ENCODE data around the gene PTOV1. TPM values are rescaled to one million over a fixed set of nuclear protein-coding genes. Genes with fewer than 3 reads are reported as not detected.

The PTOV1 gene
- total and polyA plus RNA-seq, 7 donors, result 52.2 to 105 (median 63.8) TPM

DNA sequence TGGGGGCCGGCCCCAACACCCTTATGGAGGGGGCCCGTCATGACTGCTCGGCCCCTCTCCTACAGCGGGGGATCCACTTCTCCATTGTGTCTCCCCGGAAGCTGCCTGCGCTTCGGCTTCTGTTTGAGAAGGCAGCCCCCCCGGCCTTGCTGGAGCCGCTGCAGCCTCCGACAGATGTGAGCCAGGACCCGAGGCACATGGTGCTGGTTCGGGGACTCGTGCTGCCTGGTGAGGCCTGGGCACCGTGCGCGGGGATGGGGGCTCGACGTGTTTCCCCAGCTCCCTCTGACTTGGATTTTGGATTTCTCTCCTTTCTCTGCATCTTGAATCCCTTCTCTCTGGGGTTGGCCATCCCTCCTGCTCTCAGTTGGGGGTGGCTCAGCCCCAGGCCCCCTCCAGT is 21.2 kb upstream of the PTOV1 start:
- WGBS, 2 donors, result 95 to 96% methylated on average over 18 of the region's 18 CpGs
- TF ChIP-seq POLR2A (IDR thresholded peaks at IDR 0.05) (no peak), EP300 (IDR thresholded peaks at IDR 0.05) (no peak), POLR2AphosphoS5 (IDR thresholded peaks at IDR 0.05) (no peak)
- TF ChIP-seq, protein P1, sequence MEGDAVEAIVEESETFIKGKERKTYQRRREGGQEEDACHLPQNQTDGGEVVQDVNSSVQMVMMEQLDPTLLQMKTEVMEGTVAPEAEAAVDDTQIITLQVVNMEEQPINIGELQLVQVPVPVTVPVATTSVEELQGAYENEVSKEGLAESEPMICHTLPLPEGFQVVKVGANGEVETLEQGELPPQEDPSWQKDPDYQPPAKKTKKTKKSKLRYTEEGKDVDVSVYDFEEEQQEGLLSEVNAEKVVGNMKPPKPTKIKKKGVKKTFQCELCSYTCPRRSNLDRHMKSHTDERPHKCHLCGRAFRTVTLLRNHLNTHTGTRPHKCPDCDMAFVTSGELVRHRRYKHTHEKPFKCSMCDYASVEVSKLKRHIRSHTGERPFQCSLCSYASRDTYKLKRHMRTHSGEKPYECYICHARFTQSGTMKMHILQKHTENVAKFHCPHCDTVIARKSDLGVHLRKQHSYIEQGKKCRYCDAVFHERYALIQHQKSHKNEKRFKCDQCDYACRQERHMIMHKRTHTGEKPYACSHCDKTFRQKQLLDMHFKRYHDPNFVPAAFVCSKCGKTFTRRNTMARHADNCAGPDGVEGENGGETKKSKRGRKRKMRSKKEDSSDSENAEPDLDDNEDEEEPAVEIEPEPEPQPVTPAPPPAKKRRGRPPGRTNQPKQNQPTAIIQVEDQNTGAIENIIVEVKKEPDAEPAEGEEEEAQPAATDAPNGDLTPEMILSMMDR (IDR thresholded peaks at IDR 0.05), result no peak
- H3K27ac ChIP-seq, result no peak overlapping the region
- no peaks in the 10 kb centered on the region for H3K27me3 ChIP-seq
- H3K36me3 ChIP-seq, result peaks cover 24 to 79% (median 57%) of the 10 kb centered on the region in 4 donors
- H3K4me3 ChIP-seq, result no peak overlapping the region
- H3K4me1 ChIP-seq, result no peaks in the 10 kb centered on the region
- DNase-seq, result no peak
- H3K9me3 ChIP-seq, result no peaks in the 10 kb centered on the region
- intact Hi-C loops (cut with DNase I), result no loop called here

DNA sequence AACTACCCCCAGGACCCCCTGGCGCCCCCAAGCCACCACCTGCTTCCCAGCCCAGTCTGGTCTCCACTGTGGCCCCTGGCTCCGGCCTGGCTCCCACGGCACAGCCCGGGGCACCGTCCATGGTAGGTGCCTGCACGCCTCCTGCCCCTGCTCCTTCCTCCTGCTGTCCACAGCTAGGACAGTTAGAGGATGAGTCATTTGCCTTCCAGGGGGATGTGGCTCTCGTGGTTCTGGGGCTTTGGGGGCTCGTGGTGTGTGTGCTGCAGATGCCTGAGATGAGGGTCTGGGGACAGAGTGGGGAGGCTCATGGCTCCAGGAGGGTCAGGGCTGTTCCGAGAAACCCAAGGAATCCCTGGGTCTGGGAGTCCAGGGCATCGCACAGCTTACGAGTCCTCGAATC is 20.2 kb upstream of the PTOV1 start:
- Histone ChIP-seq H3K27me3 (no peaks in the 10 kb centered on the region), H3K9me3 (no peaks in the 10 kb centered on the region), H3K4me3 (no peak overlapping the region), H3K4me1 (no peaks in the 10 kb centered on the region), H3K36me3 (peaks cover 30 to 89% (median 68%) of the 10 kb centered on the region in 4 donors), H3K27ac (no peak overlapping the region)
- WGBS, 2 donors, result 93 to 94% methylated on average over 12 of the region's 12 CpGs
- TF ChIP-seq, protein P1 (IDR thresholded peaks at IDR 0.05), result no peak
- TF ChIP-seq EP300 (IDR thresholded peaks at IDR 0.05) (no peak), POLR2A (IDR thresholded peaks at IDR 0.05) (no peak), POLR2AphosphoS5 (IDR thresholded peaks at IDR 0.05) (no peak)
- intact Hi-C loops (cut with DNase I), result no loop called here
- no peak for DNase-seq

DNA sequence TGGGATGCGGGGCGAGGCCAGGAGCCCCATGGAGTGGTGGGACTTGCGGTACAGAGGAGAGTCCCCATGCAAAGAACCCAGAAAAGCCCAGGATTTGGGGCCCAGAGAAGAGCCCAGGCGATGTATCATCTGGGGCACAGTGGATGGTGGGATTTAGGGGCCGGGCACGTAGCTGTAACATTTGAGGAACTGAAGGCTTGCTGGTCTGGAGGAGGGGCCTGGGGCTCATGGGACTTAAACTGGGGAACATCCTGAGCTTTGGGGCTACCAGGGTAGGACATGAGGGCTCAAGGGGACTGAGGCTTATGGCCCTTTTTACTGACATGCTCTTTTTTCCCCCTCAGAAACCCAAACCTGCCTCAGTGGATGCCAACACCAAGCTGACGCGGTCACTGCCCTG is 19.4 kb upstream of the PTOV1 start:
- 93 to 96% methylated on average over 8 of the region's 8 CpGs for WGBS, 2 donors
- intact Hi-C loops (cut with DNase I), result no loop called here
- no peak overlapping the region for H3K4me3 ChIP-seq
- TF ChIP-seq POLR2AphosphoS5 (IDR thresholded peaks at IDR 0.05), result no peak
- TF ChIP-seq EP300 (IDR thresholded peaks at IDR 0.05), result no peak
- TF ChIP-seq, protein P1 (IDR thresholded peaks at IDR 0.05), result no peak
- TF ChIP-seq POLR2A (IDR thresholded peaks at IDR 0.05), result no peak
- peaks cover 36 to 98% (median 76%) of the 10 kb centered on the region in 4 donors for H3K36me3 ChIP-seq
- H3K27ac ChIP-seq, result no peak overlapping the region
- no peaks in the 10 kb centered on the region for H3K27me3 ChIP-seq
- no peak for DNase-seq
- H3K9me3 ChIP-seq, result no peaks in the 10 kb centered on the region
- H3K4me1 ChIP-seq, result no peaks in the 10 kb centered on the region

DNA sequence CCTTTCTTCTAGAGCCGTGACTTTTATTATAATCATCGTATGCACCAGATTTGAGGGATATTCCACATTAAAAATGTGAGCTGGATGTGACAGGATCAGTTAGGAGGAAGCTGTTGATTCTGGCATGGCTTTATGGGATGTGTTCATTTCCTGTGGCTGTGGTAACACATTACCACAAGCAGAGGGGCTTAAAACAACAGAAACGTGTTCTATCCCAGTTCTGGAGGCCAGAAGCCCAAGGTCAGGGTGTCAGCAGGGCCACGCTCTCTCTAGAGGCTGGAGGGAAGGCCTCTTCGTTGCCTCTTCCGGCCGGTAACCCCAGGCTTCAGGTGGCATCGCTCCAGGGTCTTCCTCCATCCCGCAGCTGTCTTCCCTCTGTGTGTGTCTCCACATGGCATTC is 18.4 kb upstream of the PTOV1 start:
- no peak overlapping the region for H3K27ac ChIP-seq
- H3K27me3 ChIP-seq, result no peaks in the 10 kb centered on the region
- WGBS, 2 donors, result 78 to 80% methylated on average over 9 of the region's 9 CpGs
- no peaks in the 10 kb centered on the region for H3K4me1 ChIP-seq
- H3K4me3 ChIP-seq, result no peak overlapping the region
- intact Hi-C loops (cut with DNase I), result no loop called here
- TF ChIP-seq POLR2AphosphoS5 (IDR thresholded peaks at IDR 0.05) (no peak), EP300 (IDR thresholded peaks at IDR 0.05) (no peak), POLR2A (IDR thresholded peaks at IDR 0.05) (no peak)
- TF ChIP-seq, protein P1 (IDR thresholded peaks at IDR 0.05), result no peak
- no peak for DNase-seq
- H3K36me3 ChIP-seq, result peaks cover 40 to 100% (median 81%) of the 10 kb centered on the region in 4 donors
- no peaks in the 10 kb centered on the region for H3K9me3 ChIP-seq

DNA sequence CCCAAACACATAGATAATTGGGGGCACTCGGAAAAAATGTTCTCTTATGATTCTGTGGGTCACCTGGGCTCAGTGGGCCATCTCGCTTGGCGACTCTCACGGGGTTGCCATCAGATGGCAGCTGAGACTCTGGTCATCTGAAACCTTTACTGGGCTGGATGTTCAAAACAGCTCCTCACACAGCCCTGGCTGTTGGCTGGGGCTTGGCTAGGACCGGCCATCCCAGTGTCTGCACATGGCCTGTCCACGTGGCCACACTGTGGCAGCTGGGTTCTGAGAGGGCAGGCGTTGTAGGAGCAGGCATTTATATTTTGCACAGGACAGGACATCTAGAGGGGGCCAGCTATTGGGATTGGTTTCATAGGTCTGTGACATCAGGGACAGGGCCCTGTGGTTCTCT is 17.4 kb upstream of the PTOV1 start:
- peaks cover 42 to 100% (median 85%) of the 10 kb centered on the region in 4 donors for H3K36me3 ChIP-seq
- DNase-seq, result no peak

More for the DNA sequence above, 17.4 kb upstream of the PTOV1 start:
- Histone ChIP-seq H3K27ac (no peak overlapping the region), H3K4me1 (no peaks in the 10 kb centered on the region), H3K27me3 (no peaks in the 10 kb centered on the region), H3K4me3 (no peak overlapping the region), H3K9me3 (no peaks in the 10 kb centered on the region)
- WGBS, 2 donors, result 94 to 96% methylated on average over 7 of the region's 7 CpGs
- intact Hi-C loops (cut with DNase I), result no loop called here
- TF ChIP-seq, protein P1 (IDR thresholded peaks at IDR 0.05), result no peak
- no peak for TF ChIP-seq POLR2A (IDR thresholded peaks at IDR 0.05)
